ENCODE data around the gene SH3RF3.

- TF ChIP-seq, protein P1, sequence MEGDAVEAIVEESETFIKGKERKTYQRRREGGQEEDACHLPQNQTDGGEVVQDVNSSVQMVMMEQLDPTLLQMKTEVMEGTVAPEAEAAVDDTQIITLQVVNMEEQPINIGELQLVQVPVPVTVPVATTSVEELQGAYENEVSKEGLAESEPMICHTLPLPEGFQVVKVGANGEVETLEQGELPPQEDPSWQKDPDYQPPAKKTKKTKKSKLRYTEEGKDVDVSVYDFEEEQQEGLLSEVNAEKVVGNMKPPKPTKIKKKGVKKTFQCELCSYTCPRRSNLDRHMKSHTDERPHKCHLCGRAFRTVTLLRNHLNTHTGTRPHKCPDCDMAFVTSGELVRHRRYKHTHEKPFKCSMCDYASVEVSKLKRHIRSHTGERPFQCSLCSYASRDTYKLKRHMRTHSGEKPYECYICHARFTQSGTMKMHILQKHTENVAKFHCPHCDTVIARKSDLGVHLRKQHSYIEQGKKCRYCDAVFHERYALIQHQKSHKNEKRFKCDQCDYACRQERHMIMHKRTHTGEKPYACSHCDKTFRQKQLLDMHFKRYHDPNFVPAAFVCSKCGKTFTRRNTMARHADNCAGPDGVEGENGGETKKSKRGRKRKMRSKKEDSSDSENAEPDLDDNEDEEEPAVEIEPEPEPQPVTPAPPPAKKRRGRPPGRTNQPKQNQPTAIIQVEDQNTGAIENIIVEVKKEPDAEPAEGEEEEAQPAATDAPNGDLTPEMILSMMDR (conservative IDR thresholded peaks at IDR 0.05 in 1 of 2, IDR thresholded peaks at IDR 0.05 in 1 of 2; ENCODE audit: low read depth in 1 of 2, low read length in 2 of 2): no peak
- no peak for TF ChIP-seq EZH2 (IDR thresholded peaks at IDR 0.05; ENCODE audit: low read length, missing control alignments)
Measured at GRCh38 chr2:109438146-109438545, 309.1 kb downstream of the SH3RF3 start.

Measured in fibroblast of lung (primary cell).